IMR-90 (cell line): Measurements from ENCODE around the gene MRPL43. TPM values are rescaled to one million over a fixed set of nuclear protein-coding genes. Genes with fewer than 3 reads are reported as not detected.

Experiments
- ATAC-seq: fragments of 200-7000 bp; cut with Tn5 transposase; 2 replicates; pipeline ENCODE4 v1.9.1; 2020; ENCODE audit warnings: low read depth, mild to moderate bottlenecking, moderate library complexity
- BruUV-seq: library from RNA; stranded (reverse); fragments of 400-500 nt; replicated peaks from 2 replicates; lab custom pipeline; 2021; lab: Mats Ljungman, UMichigan
- CTCF ChIA-PET: fragments of 300-600 bp; formaldehyde crosslinking; extraction: SDS; loops from one replicate; lab custom pipeline; 2021; ENCODE audit warnings: antibody characterized with exemption; lab: Yijun Ruan, JAX
- POLR2A ChIA-PET: fragments of 300-600 bp; sonication (Branson Sonifier 250); formaldehyde crosslinking; loops from one replicate; lab custom pipeline; 2022; ENCODE audit warnings: antibody characterized with exemption; ENCODE audit not compliant: unreplicated experiment; lab: Charles Lee
- DNase-seq: peaks from one replicate; pipeline ENCODE4 v3.0.0; 2013
- H2AFZ ChIP-seq: replicated peaks from 2 replicates; pipeline ENCODE3; 2013; ENCODE audit warnings: low read length, mild to moderate bottlenecking; ENCODE audit not compliant: poor library complexity
- H2AK5ac ChIP-seq: 2 replicates; pipeline ENCODE4 v1.6.1; 2013; ENCODE audit warnings: low read depth, low read length, inconsistent platforms
- H2AK9ac ChIP-seq: replicated peaks from 2 replicates; pipeline ENCODE3; 2013; ENCODE audit warnings: mild to moderate bottlenecking, low read depth, low read length, moderate library complexity; ENCODE audit not compliant: poor library complexity
- H2BK120ac ChIP-seq: 2 replicates; pipeline ENCODE4 v1.6.1; 2013; ENCODE audit warnings: low read depth, low read length, inconsistent platforms
- H2BK15ac ChIP-seq: 3 replicates; pipeline ENCODE4 v1.6.1; 2013; ENCODE audit warnings: low read depth, low read length, inconsistent platforms
- H2BK20ac ChIP-seq: 2 replicates; pipeline ENCODE4 v1.6.1; 2013; ENCODE audit warnings: low read depth, mild to moderate bottlenecking, inconsistent platforms, low read length, moderate library complexity
- H2BK5ac ChIP-seq: 2 replicates; pipeline ENCODE4 v1.6.1; 2013; ENCODE audit warnings: mild to moderate bottlenecking, low read depth, low read length, inconsistent platforms; ENCODE audit not compliant: poor library complexity, severe bottlenecking
- H3K14ac ChIP-seq: replicated peaks from 2 replicates; pipeline ENCODE4 v1.6.1; 2013; ENCODE audit warnings: low read depth, low read length, inconsistent platforms
- H3K18ac ChIP-seq: 2 replicates; pipeline ENCODE4 v1.6.1; 2013; ENCODE audit warnings: low read depth, low read length, control low read depth
- H3K23ac ChIP-seq: 2 replicates; pipeline ENCODE4 v1.6.1; 2013; ENCODE audit warnings: low read depth, low read length, inconsistent platforms
- H3K27ac ChIP-seq: 2 replicates; pipeline ENCODE4 v1.5.1; 2013; ENCODE audit warnings: mild to moderate bottlenecking, control low read depth, low read length; ENCODE audit not compliant: insufficient read depth
- H3K27me3 ChIP-seq: 2 replicates; pipeline ENCODE4 v1.6.1; 2013; ENCODE audit warnings: low read length; ENCODE audit not compliant: control insufficient read depth, insufficient read depth
- H3K36me3 ChIP-seq: 2 replicates; pipeline ENCODE4 v1.6.1; 2013; ENCODE audit warnings: low read length, mixed read lengths; ENCODE audit not compliant: control insufficient read depth, insufficient read depth
- H3K4ac ChIP-seq: 2 replicates; pipeline ENCODE4 v1.6.1; 2013; ENCODE audit warnings: low read depth, low read length, inconsistent platforms
- H3K4me1 ChIP-seq: 2 replicates; pipeline ENCODE4 v1.6.1; 2013; ENCODE audit warnings: low read length, mixed read lengths; ENCODE audit not compliant: control insufficient read depth, insufficient read depth
- H3K4me2 ChIP-seq: 2 replicates; pipeline ENCODE4 v1.6.1; 2013; ENCODE audit warnings: low read depth, mild to moderate bottlenecking, control low read depth, low read length, moderate library complexity
- H3K4me3 ChIP-seq: 2 replicates; pipeline ENCODE4 v1.5.1; 2013; ENCODE audit warnings: low read depth, mild to moderate bottlenecking, control low read depth, low read length, moderate library complexity; ENCODE audit not compliant: insufficient read depth
- H3K56ac ChIP-seq: 2 replicates; pipeline ENCODE4 v1.6.1; 2013; ENCODE audit warnings: low read length, inconsistent platforms; ENCODE audit not compliant: insufficient read depth; ENCODE audit errors: extremely low read depth
- H3K79me1 ChIP-seq, 2 experiments: 2 replicates each; pipeline ENCODE4 v1.6.1; 2013; ENCODE audit warnings: low read length in 2 of 2, inconsistent platforms in 1 of 2, low read depth in 1 of 2
- H3K9ac ChIP-seq: 2 replicates; pipeline ENCODE4 v1.6.1; 2013; ENCODE audit warnings: low read depth, low read length, control low read depth
- H3K9me1 ChIP-seq: 2 replicates; pipeline ENCODE4 v1.6.1; 2013; ENCODE audit warnings: low read length, inconsistent platforms; ENCODE audit not compliant: insufficient read depth
- H3K9me3 ChIP-seq: 2 replicates; pipeline ENCODE4 v1.6.1; 2013; ENCODE audit warnings: low read length; ENCODE audit not compliant: control insufficient read depth, insufficient read depth
- H4K20me1 ChIP-seq: 2 replicates; pipeline ENCODE4 v1.6.1; 2013; ENCODE audit warnings: low read length, inconsistent platforms; ENCODE audit not compliant: insufficient read depth
- H4K5ac ChIP-seq: 2 replicates; pipeline ENCODE4 v1.6.1; 2013; ENCODE audit warnings: mild to moderate bottlenecking, low read depth, low read length, control low read depth
- H4K8ac ChIP-seq, 2 experiments: 2 replicates each; pipeline ENCODE4 v1.6.1; 2013; ENCODE audit warnings: low read depth in 2 of 2, low read length in 2 of 2, control low read depth in 1 of 2, inconsistent platforms in 1 of 2
- H4K91ac ChIP-seq: 2 replicates; pipeline ENCODE4 v1.6.1; 2013; ENCODE audit warnings: low read depth, low read length, inconsistent platforms; ENCODE audit not compliant: insufficient read depth
- BHLHE40 ChIP-seq: fragments of 150-350 bp; IDR thresholded peaks from 2 replicates; pipeline ENCODE4 v1.6.1; 2016; ENCODE audit warnings: mild to moderate bottlenecking, low read depth, low read length
- CEBPB ChIP-seq: IDR thresholded peaks from 2 replicates; pipeline ENCODE4 v1.6.1; 2012; ENCODE audit warnings: low read depth, low read length, improper control_type of control experiment
- CHD1 ChIP-seq: IDR thresholded peaks from 2 replicates; pipeline ENCODE4 v1.6.1; 2012; ENCODE audit warnings: low read depth, low read length, improper control_type of control experiment
- CTCF ChIP-seq: conservative IDR thresholded peaks from 2 replicates; pipeline ENCODE4 v1.5.1; 2012; ENCODE audit warnings: mild to moderate bottlenecking, low read depth, low read length, improper control_type of control experiment
- ELK1 ChIP-seq: fragments of 150-350 bp; IDR thresholded peaks from 2 replicates; pipeline ENCODE4 v1.6.1; 2016; ENCODE audit warnings: low read depth, mild to moderate bottlenecking, low read length, moderate library complexity, borderline replicate concordance
- FOS ChIP-seq: fragments of 150-350 bp; IDR thresholded peaks from 2 replicates; pipeline ENCODE4 v1.6.1; 2016; ENCODE audit warnings: low read depth, low read length
- MAZ ChIP-seq: IDR thresholded peaks from 2 replicates; pipeline ENCODE4 v1.6.1; 2012; ENCODE audit warnings: low read depth, mild to moderate bottlenecking, low read length, improper control_type of control experiment, moderate library complexity, borderline replicate concordance
- MXI1 ChIP-seq: IDR thresholded peaks from 2 replicates; pipeline ENCODE4 v1.6.1; 2012; ENCODE audit warnings: low read depth, mild to moderate bottlenecking, low read length, moderate library complexity, borderline replicate concordance
- NFE2L2 ChIP-seq: fragments of 150-350 bp; IDR thresholded peaks from 2 replicates; pipeline ENCODE4 v1.6.1; 2016; ENCODE audit warnings: low read depth, mild to moderate bottlenecking, low read length
- POLR2A ChIP-seq: IDR thresholded peaks from 2 replicates; pipeline ENCODE4 v1.6.1; 2012; ENCODE audit warnings: mild to moderate bottlenecking, low read depth, low read length
- RAD21 ChIP-seq: IDR thresholded peaks from 2 replicates; pipeline ENCODE4 v1.6.1; 2012; ENCODE audit warnings: low read length, improper control_type of control experiment
- RCOR1 ChIP-seq: IDR thresholded peaks from 2 replicates; pipeline ENCODE4 v1.6.1; 2012; ENCODE audit warnings: mild to moderate bottlenecking, low read length, improper control_type of control experiment; ENCODE audit not compliant: insufficient replicate concordance
- RFX5 ChIP-seq: IDR thresholded peaks from 2 replicates; pipeline ENCODE4 v1.8.0; 2012; ENCODE audit warnings: low read depth, mild to moderate bottlenecking, low read length, moderate library complexity
- SMC3 ChIP-seq: fragments of 150-350 bp; IDR thresholded peaks from 2 replicates; pipeline ENCODE4 v1.6.1; 2016; ENCODE audit warnings: low read depth, mild to moderate bottlenecking, antibody characterized with exemption, low read length, moderate library complexity
- USF2 ChIP-seq: fragments of 150-350 bp; IDR thresholded peaks from 2 replicates; pipeline ENCODE4 v1.6.1; 2017; ENCODE audit warnings: mild to moderate bottlenecking, antibody characterized with exemption, low read length, low read depth
- WGBS, 2 experiments: methylation state at CpG; one replicate each; pipeline versions ENCODE4 v1.1.5 to v1.1.7; 2013; ENCODE audit warnings: missing lambda C conversion rate in 2 of 2; ENCODE audit not compliant: insufficient read length in 1 of 2; ENCODE audit errors: extremely low coverage in 2 of 2; 5-methylcytosine and 5-hydroxymethylcytosine counted together
- dilution Hi-C: fragments of 300-500 bp; cut with HindIII; formaldehyde crosslinking; loops from one replicate; pipeline ENCODE4 v1.14.3; 2018; ENCODE audit warnings: low sequenced_read_pairs; ENCODE audit not compliant: unreplicated experiment
- in situ Hi-C: fragments of 300-500 bp; cut with MboI; formaldehyde crosslinking; loops from 3 replicates; pipeline ENCODE4 v1.14.3; 2019; ENCODE audit warnings: low sequenced_read_pairs, inconsistent platforms, mixed read lengths
- intact Hi-C: fragments of 100-400 bp; cut with micrococcal nuclease; formaldehyde crosslinking; loops from 2 replicates; pipeline ENCODE4 v1.10.0; 2022
- polyA plus RNA-seq, 3 experiments: library from polyadenylated mRNA; depleted of rRNA; stranded (reverse); fragments of >200 nt; gene quantifications; 2 replicates each; pipeline ENCODE4 v1.2.3, GENCODE V29; 2012; ENCODE audit warnings: low replicate concordance in 1 of 3
- total RNA-seq: library from RNA; depleted of rRNA; stranded (reverse); fragments of >200 nt; gene quantifications from 2 replicates; pipeline ENCODE4 v1.2.3, GENCODE V29; 2012

The MRPL43 gene
- total and polyA plus RNA-seq, 2 of the 4 experiments (the other 2 are of a cell fraction): 61.3 to 142 TPM

GRCh38 chr10:101005869-101006567 lies 18.7 kb upstream of the MRPL43 start:
- H2AK9ac ChIP-seq: no peak overlapping the region
- no peak overlapping the region for H2BK20ac ChIP-seq
- ATAC-seq (no peak), DNase-seq (no peak)
- no peak overlapping the region for H3K4me3 ChIP-seq
- dilution Hi-C loops (no loop called here), in situ Hi-C loops (no loop called here), intact Hi-C loops (no loop called here)
- H4K5ac ChIP-seq: no peak overlapping the region
- no peak overlapping the region for H3K18ac ChIP-seq
- no peak overlapping the region for H3K4ac ChIP-seq
- no peak overlapping the region for H3K56ac ChIP-seq
- ChIA-PET CTCF (interaction anchor here (1.3 to 2.1 kb wide), 2 partner anchors 9 to 13 kb away, joined by 3 to 11 read pairs; no protein-coding TSS in a partner anchor), POLR2A (no interaction called here)
- H3K79me1 ChIP-seq: peaks cover 21 to 73% of the 10 kb centered on the region in 2 experiments; a peak in 3 of 4 replicates
- no peak overlapping the region for H3K4me2 ChIP-seq
- H3K14ac ChIP-seq: no peak overlapping the region
- no peak overlapping the region for H4K8ac ChIP-seq
- peaks cover 47% of the 10 kb centered on the region for H3K36me3 ChIP-seq
- no peak overlapping the region for H2BK5ac ChIP-seq
- no peak overlapping the region for H3K27ac ChIP-seq
- no peak overlapping the region for H4K91ac ChIP-seq
- H2AFZ ChIP-seq: no peak overlapping the region
- H2AK5ac ChIP-seq: no peak overlapping the region
- no peaks in the 10 kb centered on the region for H3K9me3 ChIP-seq
- no peak overlapping the region for H2BK15ac ChIP-seq
- no peak overlapping the region; the same call in 1 of the 2 replicates for H3K23ac ChIP-seq
- no peak overlapping the region for H2BK120ac ChIP-seq
- H3K9ac ChIP-seq: no peak overlapping the region
- no TSS peak for BruUV-seq
- no peaks in the 10 kb centered on the region for H3K27me3 ChIP-seq
- peaks cover 14% of the 10 kb centered on the region for H3K9me1 ChIP-seq
- 100% methylated on average over 1 of the region's 4 CpGs; no CpG with 5 or more reads in 1 of the 2 experiments for WGBS, 2 experiments
- H3K4me1 ChIP-seq: peaks cover 33% of the 10 kb centered on the region
- peaks cover 65% of the 10 kb centered on the region for H4K20me1 ChIP-seq
- TF ChIP-seq CEBPB (no peak), POLR2A (no peak), BHLHE40 (no peak), MXI1 (no peak), FOS (no peak), RFX5 (no peak), ELK1 (no peak), NFE2L2 (no peak), SMC3 (no peak), CTCF (no peak), CHD1 (no peak), USF2 (no peak), MAZ (no peak), RCOR1 (no peak), RAD21 (no peak)
